HPDE6-E6E7 (cell line): ENCODE measurements around the gene HSPG2.
"Not testable (repeated sequence)": the region's sequence is repeated elsewhere in the genome, so short reads cannot be mapped to it uniquely, and the experiment has no call there.

ENCODE experiments used
- DNase-seq: peaks from one replicate; pipeline ENCODE4 v3.0.0; 2011; ENCODE audit warnings: missing footprints; ENCODE audit errors: extremely low spot score

The HSPG2 gene

GRCh38 chr1:21932127-21932526, 5.0 kb downstream of the HSPG2 start:
- no peak for DNase-seq

GRCh38 chr1:21931171-21932093, 5.7 kb downstream of the HSPG2 start:
- DNase-seq, result no peak

- DNase-seq, result no peak
Measured at GRCh38 chr1:21930629-21931170, 6.4 kb downstream of the HSPG2 start.

GRCh38 chr1:21930080-21930571, 7.0 kb downstream of the HSPG2 start:
- DNase-seq, result no peak

GRCh38 chr1:21927533-21928237, 9.4 kb downstream of the HSPG2 start:
- DNase-seq, result no peak

GRCh38 chr1:21926814-21927532, 10.1 kb downstream of the HSPG2 start:
- DNase-seq, result no peak

GRCh38 chr1:21926065-21926464, 11.0 kb downstream of the HSPG2 start:
- DNase-seq, result no peak

- DNase-seq, result no peak
Measured at GRCh38 chr1:21925334-21925940, 11.7 kb downstream of the HSPG2 start.

- no peak for DNase-seq
Measured at GRCh38 chr1:21924503-21925005, 12.6 kb downstream of the HSPG2 start.

GRCh38 chr1:21922090-21923013, 14.8 kb downstream of the HSPG2 start:
- no peak for DNase-seq

GRCh38 chr1:21921100-21921875, 15.8 kb downstream of the HSPG2 start:
- no peak for DNase-seq

- no peak for DNase-seq
Measured at GRCh38 chr1:21919520-21919919, 17.6 kb downstream of the HSPG2 start.

- not testable (repeated sequence) for DNase-seq
Measured at GRCh38 chr1:21917239-21917631, 19.9 kb downstream of the HSPG2 start.

- no peak for DNase-seq
Measured at GRCh38 chr1:21916447-21917238, 20.5 kb downstream of the HSPG2 start.

GRCh38 chr1:21914880-21915640, 22.1 kb downstream of the HSPG2 start:
- DNase-seq, result no peak

- DNase-seq, result no peak
Measured at GRCh38 chr1:21914450-21914849, 22.7 kb downstream of the HSPG2 start.

GRCh38 chr1:21913763-21914162, 23.3 kb downstream of the HSPG2 start:
- DNase-seq, result no peak

GRCh38 chr1:21913258-21913657, 23.9 kb downstream of the HSPG2 start:
- DNase-seq, result no peak
